KMS-11 (cell line): ENCODE data around the gene FZD2.
"Not testable (repeated sequence)": the region's sequence is repeated elsewhere in the genome, so short reads cannot be mapped to it uniquely, and the experiment has no call there.

Experiments
- H2AFZ ChIP-seq: fragments of 200-600 bp; sonication (generic); 2 replicates; pipeline ENCODE4 v1.6.1; 2016; ENCODE audit warnings: antibody characterized with exemption, mixed run types, low read depth
- H3K27ac ChIP-seq: fragments of 200-600 bp; sonication (generic); 2 replicates; pipeline ENCODE4 v1.6.1; 2016; ENCODE audit warnings: mild to moderate bottlenecking, mixed run types
- H3K27me3 ChIP-seq: fragments of 200-600 bp; sonication (generic); 2 replicates; pipeline ENCODE4 v1.6.1; 2017; ENCODE audit warnings: mild to moderate bottlenecking, low read depth, mixed run types, moderate library complexity; ENCODE audit not compliant: insufficient read depth
- H3K36me3 ChIP-seq: fragments of 200-600 bp; sonication (generic); 2 replicates; pipeline ENCODE4 v1.6.1; 2017; ENCODE audit warnings: mild to moderate bottlenecking, mixed run types; ENCODE audit not compliant: insufficient read depth
- H3K4me1 ChIP-seq: fragments of 200-600 bp; sonication (generic); 2 replicates; pipeline ENCODE4 v1.6.1; 2016; ENCODE audit warnings: mild to moderate bottlenecking, low read depth, mixed run types; ENCODE audit not compliant: poor library complexity, severe bottlenecking
- H3K4me2 ChIP-seq: fragments of 200-600 bp; sonication (generic); 2 replicates; pipeline ENCODE4 v1.7.0; 2016; ENCODE audit warnings: mild to moderate bottlenecking, mixed run types
- H3K4me3 ChIP-seq: fragments of 200-600 bp; sonication (generic); IDR thresholded peaks from 2 replicates; pipeline ENCODE4 v1.6.1; 2017; ENCODE audit warnings: low read depth, low read length, mixed read lengths; ENCODE audit not compliant: insufficient read depth
- H3K79me2 ChIP-seq: fragments of 200-600 bp; sonication (generic); 2 replicates; pipeline ENCODE4 v1.6.1; 2016; ENCODE audit warnings: low read depth, mixed run types; ENCODE audit not compliant: insufficient read depth
- H3K9ac ChIP-seq: fragments of 200-600 bp; sonication (generic); 2 replicates; pipeline ENCODE4 v1.6.1; 2016; ENCODE audit warnings: mild to moderate bottlenecking, mixed run types
- H4K20me1 ChIP-seq: fragments of 200-600 bp; sonication (generic); 2 replicates; pipeline ENCODE4 v1.6.1; 2016; ENCODE audit warnings: mild to moderate bottlenecking, mixed run types; ENCODE audit not compliant: insufficient read depth
- CTCF ChIP-seq: fragments of 200-600 bp; sonication (generic); conservative IDR thresholded peaks from 2 replicates; pipeline ENCODE4 v1.6.1; 2017; ENCODE audit warnings: low read depth, mild to moderate bottlenecking, antibody characterized with exemption, low read length, moderate library complexity, mixed read lengths

Gene FZD2

DNA sequence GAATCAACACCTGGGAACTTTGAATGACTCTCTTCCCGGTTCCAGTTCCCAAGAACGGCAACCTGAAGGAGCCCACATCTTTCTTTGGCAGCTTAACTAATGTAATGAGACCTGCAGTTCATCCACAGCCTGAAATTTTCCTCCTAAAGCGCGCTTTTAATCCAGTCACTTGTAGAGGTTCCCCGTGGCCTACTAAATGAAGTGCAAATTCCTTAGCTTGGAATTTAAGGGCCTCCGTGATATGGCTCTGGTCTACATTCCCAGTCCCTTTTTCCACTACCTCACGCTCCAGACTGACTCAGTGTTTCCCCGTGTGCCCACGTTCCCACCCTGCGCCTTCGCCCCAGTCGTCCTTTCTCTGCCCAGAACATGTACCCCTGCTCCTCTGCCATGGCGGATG lies 27.2 kb downstream of the FZD2 start:
- Histone ChIP-seq H3K27ac (no peak overlapping the region), H3K9ac (no peak overlapping the region), H3K36me3 (no peaks in the 10 kb centered on the region), H2AFZ (no peak overlapping the region), H3K4me3 (no peak overlapping the region), H3K4me1 (no peaks in the 10 kb centered on the region), H3K4me2 (no peak overlapping the region), H4K20me1 (no peaks in the 10 kb centered on the region), H3K27me3 (no peaks in the 10 kb centered on the region), H3K79me2 (no peaks in the 10 kb centered on the region)
- no peak for TF ChIP-seq CTCF

DNA sequence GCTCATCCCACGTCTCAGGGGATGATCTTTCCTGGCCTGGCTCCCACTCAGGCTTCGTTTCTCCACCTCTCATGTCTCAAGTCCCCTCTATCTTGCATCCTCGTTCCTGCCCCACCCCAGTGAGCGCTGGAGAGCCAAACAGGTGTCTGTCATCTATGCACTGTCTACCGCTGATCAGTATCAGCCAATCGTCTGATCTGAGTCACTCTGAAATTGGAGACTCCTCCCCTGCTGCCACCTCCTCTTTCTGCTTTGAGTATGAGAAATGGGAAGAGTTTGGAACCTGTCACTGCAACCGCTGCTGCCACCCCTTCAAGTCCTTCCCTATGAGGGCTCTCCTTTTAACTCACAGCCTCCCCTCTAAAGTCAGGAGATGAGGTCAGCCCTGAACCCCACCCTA lies 28.0 kb downstream of the FZD2 start:
- Histone ChIP-seq H3K79me2 (no peaks in the 10 kb centered on the region), H3K27ac (no peak overlapping the region), H3K4me3 (no peak overlapping the region), H4K20me1 (no peaks in the 10 kb centered on the region), H3K36me3 (no peaks in the 10 kb centered on the region), H3K4me1 (no peaks in the 10 kb centered on the region), H3K4me2 (no peak overlapping the region), H3K9ac (no peak overlapping the region), H2AFZ (no peak overlapping the region), H3K27me3 (no peaks in the 10 kb centered on the region)
- TF ChIP-seq CTCF = no peak

DNA sequence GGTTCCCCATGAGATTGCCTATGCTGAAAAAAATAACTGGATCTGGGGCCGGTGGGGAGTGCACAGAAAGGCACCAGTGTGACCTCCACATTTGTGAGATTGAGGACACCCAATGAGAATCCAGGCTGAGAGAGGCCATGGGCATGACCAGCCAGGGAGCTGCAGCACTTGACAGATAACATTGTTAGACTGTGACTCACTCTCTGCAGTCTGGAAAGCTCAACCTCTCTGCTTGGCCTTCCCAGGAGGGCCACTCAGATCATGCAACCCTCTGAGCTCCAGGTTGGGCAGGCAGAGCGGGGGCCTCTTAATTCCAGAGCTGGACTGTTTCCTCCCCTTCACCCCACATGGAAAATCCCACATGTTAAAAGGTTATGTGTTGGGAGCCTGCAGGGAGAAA lies 30.1 kb downstream of the FZD2 start:
- Histone ChIP-seq H3K79me2 (no peaks in the 10 kb centered on the region), H3K27ac (no peak overlapping the region), H4K20me1 (no peaks in the 10 kb centered on the region), H3K4me3 (no peak overlapping the region), H2AFZ (no peak overlapping the region), H3K4me2 (no peak overlapping the region), H3K9ac (no peak overlapping the region), H3K36me3 (no peaks in the 10 kb centered on the region), H3K27me3 (no peaks in the 10 kb centered on the region), H3K4me1 (no peaks in the 10 kb centered on the region)
- TF ChIP-seq CTCF = no peak

GRCh38 chr17:44589316-44590071 lies 32.2 kb downstream of the FZD2 start:
- Histone ChIP-seq H3K4me2 (no peak overlapping the region), H4K20me1 (no peaks in the 10 kb centered on the region), H2AFZ (no peak overlapping the region), H3K27me3 (no peaks in the 10 kb centered on the region; the same call in 1 of the 2 replicates), H3K9ac (no peak overlapping the region), H3K36me3 (no peaks in the 10 kb centered on the region), H3K4me3 (no peak overlapping the region), H3K27ac (no peak overlapping the region), H3K79me2 (no peaks in the 10 kb centered on the region), H3K4me1 (no peaks in the 10 kb centered on the region)
- TF ChIP-seq CTCF = no peak

DNA sequence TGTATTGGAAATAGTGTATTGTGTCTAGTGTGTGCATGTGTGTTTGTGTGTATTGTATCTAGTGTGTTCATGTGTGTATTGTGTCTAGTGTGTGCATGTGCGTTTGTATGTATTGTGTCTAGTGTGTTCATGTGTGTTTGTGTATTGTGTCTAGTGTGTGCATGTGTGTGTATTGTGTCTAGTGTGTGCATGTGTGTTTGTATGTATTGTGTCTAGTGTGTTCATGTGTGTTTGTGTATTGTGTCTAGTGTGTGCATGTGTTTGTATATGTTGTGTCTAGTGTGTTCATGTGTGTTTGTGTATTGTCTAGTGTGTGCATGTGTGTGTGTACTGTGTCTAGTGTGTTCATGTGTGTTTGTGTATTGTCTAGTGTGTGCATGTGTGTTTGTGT lies 32.8 kb downstream of the FZD2 start:
- not testable (repeated sequence) for H4K20me1 ChIP-seq, H3K79me2 ChIP-seq, H3K27me3 ChIP-seq, H3K27ac ChIP-seq, H3K4me3 ChIP-seq, H3K36me3 ChIP-seq, H3K9ac ChIP-seq, H3K4me2 ChIP-seq, H2AFZ ChIP-seq, H3K4me1 ChIP-seq

GRCh38 chr17:44590762-44591161 lies 33.5 kb downstream of the FZD2 start:
- not testable (repeated sequence) for H4K20me1 ChIP-seq, H3K79me2 ChIP-seq, H3K4me3 ChIP-seq, H3K9ac ChIP-seq, H3K4me2 ChIP-seq, H3K27ac ChIP-seq, H2AFZ ChIP-seq, H3K36me3 ChIP-seq, H3K27me3 ChIP-seq, H3K4me1 ChIP-seq
